GM12878 (cell line): ENCODE measurements around the gene SLC9A7. TPM values are rescaled to one million over a fixed set of nuclear protein-coding genes. Genes with fewer than 3 reads are reported as not detected.

Experiments
- ATAC-seq: fragments of 200-7000 bp; cut with Tn5 transposase; 3 replicates; pipeline ENCODE4 v1.9.1; 2020; ENCODE audit warnings: mild to moderate bottlenecking, moderate library complexity
- BruUV-seq: library from RNA; stranded (reverse); fragments of 400-500 nt; replicated peaks from 2 replicates; lab custom pipeline; 2021; lab: Mats Ljungman, UMichigan
- CTCF ChIA-PET: fragments of 300-600 bp; sonication (Branson Sonifier 250); formaldehyde crosslinking; extraction: SDS; loops from one replicate; lab custom pipeline; 2021; ENCODE audit warnings: inconsistent platforms; lab: Yijun Ruan, JAX
- POLR2A ChIA-PET: fragments of 350-600 bp; formaldehyde crosslinking; extraction: SDS; loops from one replicate; lab custom pipeline; 2021; ENCODE audit warnings: inconsistent platforms; lab: Charles Lee
- RAD21 ChIA-PET: fragments of 300-600 bp; sonication (Branson Sonifier 250); formaldehyde crosslinking; loops from one replicate; lab custom pipeline; 2023; ENCODE audit warnings: antibody characterized with exemption; ENCODE audit not compliant: unreplicated experiment; lab: Charles Lee
- SMC1A ChIA-PET: fragments of 300-600 bp; sonication (Branson Sonifier 250); formaldehyde crosslinking; loops from one replicate; lab custom pipeline; 2023; ENCODE audit not compliant: unreplicated experiment, uncharacterized antibody; lab: Charles Lee
- DNase-seq: peaks from one replicate; pipeline ENCODE4 v3.0.0-alpha.2; 2011; ENCODE audit warnings: low read depth, low spot score
- FAIRE-seq: peaks from 3 replicates; lab custom pipeline; 2011; peaks lifted over from hg19 to GRCh38; lab: Jason Lieb, UNC
- H2AFZ ChIP-seq: 2 replicates; pipeline ENCODE4 v1.6.0; 2011; ENCODE audit warnings: low read depth, low read length, control low read depth; ENCODE audit not compliant: control insufficient read depth
- H3K27ac ChIP-seq: 2 replicates; pipeline ENCODE4 v1.5.1; 2011; ENCODE audit warnings: control low read depth; ENCODE audit not compliant: control insufficient read depth, insufficient read depth
- H3K27me3 ChIP-seq, 2 experiments: replicated peaks in 1 of 2; 2 replicates each; pipeline versions ENCODE4 v1.6.0 to v1.6.1; 2011; ENCODE audit warnings: low read length in 1 of 2; ENCODE audit not compliant: control insufficient read depth in 2 of 2, insufficient read depth in 2 of 2
- H3K36me3 ChIP-seq, 2 experiments: 2 replicates each; pipeline ENCODE4 v1.5.1; 2011; ENCODE audit warnings: low read length in 1 of 2; ENCODE audit not compliant: control insufficient read depth in 2 of 2, insufficient read depth in 2 of 2
- H3K4me1 ChIP-seq: 2 replicates; pipeline ENCODE4 v1.6.1; 2011; ENCODE audit warnings: mild to moderate bottlenecking, low read length, moderate library complexity, mixed read lengths; ENCODE audit not compliant: control insufficient read depth, insufficient read depth
- H3K4me2 ChIP-seq: 2 replicates; pipeline ENCODE4 v1.6.0; 2011; ENCODE audit warnings: control low read depth; ENCODE audit not compliant: control insufficient read depth, insufficient read depth
- H3K4me3 ChIP-seq: fragments of 200-600 bp; sonication (generic); 2 replicates; pipeline ENCODE4 v1.5.1; 2016
- H3K79me2 ChIP-seq: 2 replicates; pipeline ENCODE4 v1.6.0; 2011; ENCODE audit warnings: low read length; ENCODE audit not compliant: control insufficient read depth, insufficient read depth
- H3K9ac ChIP-seq: 2 replicates; pipeline ENCODE4 v1.8.0; 2011; ENCODE audit warnings: low read length, control low read depth, mixed read lengths; ENCODE audit not compliant: control insufficient read depth, insufficient read depth
- H3K9me3 ChIP-seq: replicated peaks from 3 replicates; pipeline ENCODE4 v1.5.1; 2011; ENCODE audit warnings: mild to moderate bottlenecking, low read length; ENCODE audit not compliant: control insufficient read depth, insufficient read depth
- H4K20me1 ChIP-seq: 2 replicates; pipeline ENCODE4 v1.6.0; 2011; ENCODE audit not compliant: control insufficient read depth, insufficient read depth
- KDM1A ChIP-seq: fragments of 200-600 bp; sonication (generic); IDR thresholded peaks from 2 replicates; pipeline ENCODE4 v1.6.1; 2016; ENCODE audit warnings: borderline replicate concordance
- MYB ChIP-seq: fragments of 150-350 bp; IDR thresholded peaks from 2 replicates; pipeline ENCODE4 v1.6.1; 2014; ENCODE audit warnings: mild to moderate bottlenecking, low read depth, low read length, borderline replicate concordance
- TAF1 ChIP-seq: IDR thresholded peaks from 2 replicates; pipeline ENCODE4 v1.6.1; 2011; ENCODE audit warnings: mild to moderate bottlenecking, low read depth, low read length, borderline replicate concordance
- WGBS: methylation state at CpG from one replicate; pipeline ENCODE4 v1.1.6; 2016; ENCODE audit warnings: low lambda C conversion rate; ENCODE audit not compliant: insufficient replicate concordance, insufficient coverage; ENCODE audit errors: missing lambda C conversion rate; 5-methylcytosine and 5-hydroxymethylcytosine counted together
- in situ Hi-C: fragments of 300-500 bp; cut with MboI; formaldehyde crosslinking; loops from 9 replicates; pipeline ENCODE4 v1.14.3; 2018; ENCODE audit warnings: mixed read lengths
- intact Hi-C: fragments of 100-400 bp; cut with micrococcal nuclease; formaldehyde crosslinking; loops from one replicate; pipeline ENCODE4 v1.14.2; 2022; ENCODE audit not compliant: unreplicated experiment
- polyA plus RNA-seq, 11 experiments: library from polyadenylated mRNA; depleted of rRNA in 4 of 11; unstranded in 6 of 11; stranded (reverse) in 5 of 11; fragments of >200 nt; fragmentation: Nextera tagmentation in 4 of 11; fragmentation: Illumina TruSeq in 1 of 11; extraction: Ambion mirVana in 4 of 11; extraction: Trizol in 1 of 11; gene quantifications; 1 replicate in 1 of 11; 2 replicates in 10 of 11; pipeline versions ENCODE4 v1.2.1 to v1.2.3, GENCODE V29; 2011 to 2016; ENCODE audit warnings: inconsistent platforms in 2 of 11, missing spikeins in 2 of 11, low read depth in 1 of 11
- total RNA-seq, 4 experiments: library from RNA; depleted of rRNA in 3 of 4; stranded (reverse); fragments of >200 nt in 3 of 4; fragmentation: Illumina TruSeq in 1 of 4; extraction: Trizol in 1 of 4; gene quantifications; 2 replicates each; pipeline versions ENCODE4 v1.2.1 to v1.2.3, GENCODE V29; 2013 to 2021
- TF ChIP-seq, protein P1 (sequence below): fragments of 450-650 bp; conservative IDR thresholded peaks from 2 replicates; pipeline ENCODE4 v1.6.1; 2017; ENCODE audit warnings: mild to moderate bottlenecking, moderate library complexity
- TF ChIP-seq, protein P2 (sequence below): fragments of 450-650 bp; IDR thresholded peaks from 2 replicates; pipeline ENCODE4 v1.6.1; 2017; ENCODE audit warnings: mild to moderate bottlenecking, moderate library complexity
- TF ChIP-seq, protein P3 (sequence below): IDR thresholded peaks from 2 replicates; pipeline ENCODE4 v1.6.1; 2012; ENCODE audit warnings: low read depth, low read length, improper control_type of control experiment

SLC9A7 gene
- total and polyA plus RNA-seq, 10 of the 15 experiments (the other 5 are each of a cell fraction or from before 2014, with no cell fraction given), result 5.0 to 62.8 (median 30.5) TPM

- Histone ChIP-seq H3K36me3 (no peaks in the 10 kb centered on the region; a peak in 1 of 4 replicates), H3K9ac (no peak overlapping the region), H3K27ac (no peak overlapping the region), H4K20me1 (no peaks in the 10 kb centered on the region; the same call in 1 of the 2 replicates), H3K27me3 (no peaks in the 10 kb centered on the region), H3K4me3 (no peak overlapping the region), H3K4me1 (peaks cover 4% of the 10 kb centered on the region), H3K4me2 (no peak overlapping the region), H3K9me3 (no peaks in the 10 kb centered on the region), H2AFZ (no peak overlapping the region), H3K79me2 (peaks cover 48% of the 10 kb centered on the region)
- WGBS, result 100% methylated on average over 1 of the region's 1 CpG
- FAIRE-seq (no peak), ATAC-seq (no peak), DNase-seq (no peak)
- ChIA-PET POLR2A (interaction anchor here (1.4 to 2.2 kb wide), 2 partner anchors 11 to 17 kb away, joined by 3 to 6 read pairs; no protein-coding TSS in a partner anchor), SMC1A (interaction anchor here (0.6 to 3.2 kb wide), 11 partner anchors 8 to 215 kb away, joined by 3 to 17 read pairs (median 5); no protein-coding TSS in a partner anchor), RAD21 (interaction anchor here (0.7 to 4.4 kb wide), 7 partner anchors 8 to 114 kb away, joined by 3 to 22 read pairs (median 6); no protein-coding TSS in a partner anchor), CTCF (interaction anchor here (0.9 to 4.2 kb wide), 7 partner anchors 8 to 217 kb away, joined by 3 to 19 read pairs (median 4); no protein-coding TSS in a partner anchor)
- intact Hi-C loops (no loop called here), in situ Hi-C loops (no loop called here)
- BruUV-seq, result no TSS peak
- TF ChIP-seq MYB, result no peak
- no peak for TF ChIP-seq KDM1A
- TF ChIP-seq, protein P1, sequence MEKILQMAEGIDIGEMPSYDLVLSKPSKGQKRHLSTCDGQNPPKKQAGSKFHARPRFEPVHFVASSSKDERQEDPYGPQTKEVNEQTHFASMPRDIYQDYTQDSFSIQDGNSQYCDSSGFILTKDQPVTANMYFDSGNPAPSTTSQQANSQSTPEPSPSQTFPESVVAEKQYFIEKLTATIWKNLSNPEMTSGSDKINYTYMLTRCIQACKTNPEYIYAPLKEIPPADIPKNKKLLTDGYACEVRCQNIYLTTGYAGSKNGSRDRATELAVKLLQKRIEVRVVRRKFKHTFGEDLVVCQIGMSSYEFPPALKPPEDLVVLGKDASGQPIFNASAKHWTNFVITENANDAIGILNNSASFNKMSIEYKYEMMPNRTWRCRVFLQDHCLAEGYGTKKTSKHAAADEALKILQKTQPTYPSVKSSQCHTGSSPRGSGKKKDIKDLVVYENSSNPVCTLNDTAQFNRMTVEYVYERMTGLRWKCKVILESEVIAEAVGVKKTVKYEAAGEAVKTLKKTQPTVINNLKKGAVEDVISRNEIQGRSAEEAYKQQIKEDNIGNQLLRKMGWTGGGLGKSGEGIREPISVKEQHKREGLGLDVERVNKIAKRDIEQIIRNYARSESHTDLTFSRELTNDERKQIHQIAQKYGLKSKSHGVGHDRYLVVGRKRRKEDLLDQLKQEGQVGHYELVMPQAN, result no peak
- TF ChIP-seq, protein P2, sequence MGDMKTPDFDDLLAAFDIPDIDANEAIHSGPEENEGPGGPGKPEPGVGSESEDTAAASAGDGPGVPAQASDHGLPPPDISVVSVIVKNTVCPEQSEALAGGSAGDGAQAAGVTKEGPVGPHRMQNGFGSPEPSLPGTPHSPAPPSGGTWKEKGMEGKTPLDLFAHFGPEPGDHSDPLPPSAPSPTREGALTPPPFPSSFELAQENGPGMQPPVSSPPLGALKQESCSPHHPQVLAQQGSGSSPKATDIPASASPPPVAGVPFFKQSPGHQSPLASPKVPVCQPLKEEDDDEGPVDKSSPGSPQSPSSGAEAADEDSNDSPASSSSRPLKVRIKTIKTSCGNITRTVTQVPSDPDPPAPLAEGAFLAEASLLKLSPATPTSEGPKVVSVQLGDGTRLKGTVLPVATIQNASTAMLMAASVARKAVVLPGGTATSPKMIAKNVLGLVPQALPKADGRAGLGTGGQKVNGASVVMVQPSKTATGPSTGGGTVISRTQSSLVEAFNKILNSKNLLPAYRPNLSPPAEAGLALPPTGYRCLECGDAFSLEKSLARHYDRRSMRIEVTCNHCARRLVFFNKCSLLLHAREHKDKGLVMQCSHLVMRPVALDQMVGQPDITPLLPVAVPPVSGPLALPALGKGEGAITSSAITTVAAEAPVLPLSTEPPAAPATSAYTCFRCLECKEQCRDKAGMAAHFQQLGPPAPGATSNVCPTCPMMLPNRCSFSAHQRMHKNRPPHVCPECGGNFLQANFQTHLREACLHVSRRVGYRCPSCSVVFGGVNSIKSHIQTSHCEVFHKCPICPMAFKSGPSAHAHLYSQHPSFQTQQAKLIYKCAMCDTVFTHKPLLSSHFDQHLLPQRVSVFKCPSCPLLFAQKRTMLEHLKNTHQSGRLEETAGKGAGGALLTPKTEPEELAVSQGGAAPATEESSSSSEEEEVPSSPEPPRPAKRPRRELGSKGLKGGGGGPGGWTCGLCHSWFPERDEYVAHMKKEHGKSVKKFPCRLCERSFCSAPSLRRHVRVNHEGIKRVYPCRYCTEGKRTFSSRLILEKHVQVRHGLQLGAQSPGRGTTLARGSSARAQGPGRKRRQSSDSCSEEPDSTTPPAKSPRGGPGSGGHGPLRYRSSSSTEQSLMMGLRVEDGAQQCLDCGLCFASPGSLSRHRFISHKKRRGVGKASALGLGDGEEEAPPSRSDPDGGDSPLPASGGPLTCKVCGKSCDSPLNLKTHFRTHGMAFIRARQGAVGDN, result no peak
- TF ChIP-seq TAF1, result no peak
- TF ChIP-seq, protein P3, sequence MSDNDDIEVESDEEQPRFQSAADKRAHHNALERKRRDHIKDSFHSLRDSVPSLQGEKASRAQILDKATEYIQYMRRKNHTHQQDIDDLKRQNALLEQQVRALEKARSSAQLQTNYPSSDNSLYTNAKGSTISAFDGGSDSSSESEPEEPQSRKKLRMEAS, result no peak
Observed at GRCh38 chrX:46579250-46579649, 179.7 kb downstream of the SLC9A7 start.
